Breast epithelium (tissue), 4 donors: ENCODE results near the gene ACADL. TPM values are rescaled to one million over a fixed set of nuclear protein-coding genes. Genes with fewer than 3 reads are reported as not detected.
"Not testable (repeated sequence)": the region's sequence is repeated elsewhere in the genome, so short reads cannot be mapped to it uniquely, and the experiment has no call there.

Experiments
- DNase-seq, 2 donors: peaks; one replicate each; pipeline ENCODE4 v3.0.0-alpha.2; 2019; ENCODE audit warnings: low spot score in 2 of 2
- H3K27ac ChIP-seq, 2 donors: fragments of 200-600 bp; sonication (generic) in 1 of 2; one replicate each; pipeline ENCODE4 v1.5.1; 2016 to 2019; ENCODE audit warnings: mild to moderate bottlenecking in 1 of 2
- H3K27me3 ChIP-seq, 2 donors: fragments of 200-600 bp; sonication (generic) in 1 of 2; one replicate each; pipeline versions ENCODE4 v1.5.1 to v1.6.0; 2017 to 2019; ENCODE audit warnings: control low read depth in 1 of 2, mild to moderate bottlenecking in 1 of 2
- H3K36me3 ChIP-seq: fragments of 200-600 bp; one replicate; pipeline ENCODE4 v1.5.1; 2019
- H3K4me1 ChIP-seq, 2 donors: fragments of 200-600 bp; sonication (generic); one replicate each; pipeline ENCODE4 v1.5.1; 2016 to 2019; ENCODE audit warnings: control low read depth in 1 of 2
- H3K4me3 ChIP-seq, 3 donors: fragments of 200-600 bp; sonication (generic); 1 replicate in 2 of 3; 2 replicates in 1 of 3; pipeline ENCODE4 v1.5.1; 2016 to 2019; ENCODE audit warnings: mild to moderate bottlenecking in 3 of 3, moderate library complexity in 2 of 3
- H3K9me3 ChIP-seq, 2 donors: fragments of 200-600 bp; sonication (generic) in 1 of 2; one replicate each; pipeline ENCODE4 v1.5.1; 2016 to 2019; ENCODE audit warnings: control low read depth in 1 of 2
- POLR2A ChIP-seq: fragments of 450-650 bp; IDR thresholded peaks from one replicate; pipeline ENCODE4 v1.6.1; 2016; ENCODE audit warnings: antibody characterized with exemption, mild to moderate bottlenecking, moderate library complexity
- POLR2AphosphoS5 ChIP-seq, 3 donors: sonication (generic); formaldehyde crosslinking; IDR thresholded peaks; one replicate each; pipeline ENCODE4 v1.6.1; 2017; ENCODE audit warnings: antibody characterized with exemption in 3 of 3
- intact Hi-C: fragments of 100-400 bp; cut with DNase I; formaldehyde crosslinking; loops from one replicate; pipeline ENCODE4 v1.15.1; 2023; ENCODE audit warnings: low total_unique reads
- total RNA-seq, 3 donors: library from RNA; depleted of rRNA; stranded (reverse); fragments of >200 nt; gene quantifications; one replicate each; pipeline ENCODE4 v1.1.0, GENCODE V29; 2016
- TF ChIP-seq, protein P1 (sequence below), 3 donors: fragments of 450-650 bp; IDR thresholded peaks; one replicate each; pipeline ENCODE4 v1.5.1; 2016 to 2017; ENCODE audit warnings: antibody characterized with exemption in 3 of 3, mild to moderate bottlenecking in 3 of 3, moderate library complexity in 3 of 3

ACADL gene
- total RNA-seq, 3 donors from 2014 or later = 2.0 to 27.5 (median 2.5) TPM

DNA sequence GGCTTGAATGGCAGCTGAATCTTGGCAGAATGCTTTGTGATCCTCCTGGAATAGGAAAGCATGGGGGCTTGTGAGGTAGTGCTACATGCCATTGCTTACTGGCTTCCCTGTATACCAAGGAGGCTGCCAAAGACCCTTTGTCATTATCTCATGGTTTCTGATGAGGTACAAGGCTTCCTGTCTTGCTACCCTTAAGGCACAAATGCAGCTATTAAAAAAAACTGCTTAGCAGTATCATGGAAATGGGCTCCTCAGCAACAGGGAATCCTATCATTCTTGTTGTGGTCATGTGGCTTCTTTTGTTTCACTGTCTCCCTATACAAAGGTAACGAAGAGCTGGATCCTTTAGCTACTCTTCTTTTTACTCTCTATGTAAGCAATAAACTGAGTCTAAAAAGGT, 47.5 kb downstream of the ACADL start:
- no peak overlapping the region for H3K4me3 ChIP-seq
- no peak overlapping the region for H3K27ac ChIP-seq
- intact Hi-C loops = no loop called here
- no peak for DNase-seq
- no peaks in the 10 kb centered on the region for H3K9me3 ChIP-seq
- no peaks in the 10 kb centered on the region for H3K36me3 ChIP-seq
- no peak for TF ChIP-seq POLR2AphosphoS5 (IDR thresholded peaks at IDR 0.05)
- no peaks in the 10 kb centered on the region for H3K27me3 ChIP-seq
- no peaks in the 10 kb centered on the region for H3K4me1 ChIP-seq

DNA sequence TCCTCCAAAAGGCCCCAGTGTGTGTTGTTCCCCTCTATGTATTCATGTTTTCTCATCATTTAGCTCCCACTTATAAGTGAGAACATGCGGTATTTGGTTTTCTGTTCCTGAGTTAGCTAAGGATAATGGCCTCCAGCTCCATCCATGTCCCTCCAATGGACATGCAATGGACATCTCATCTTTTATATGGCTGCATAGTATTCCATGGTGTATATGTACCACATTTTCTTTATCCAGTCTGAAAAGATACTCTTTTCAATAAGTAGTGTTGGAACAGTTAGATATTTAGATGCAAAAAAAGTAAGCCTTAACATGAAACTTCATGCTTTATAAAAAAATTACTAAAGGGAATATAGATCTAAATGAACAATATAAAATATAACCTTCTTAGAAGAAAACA, 48.1 kb downstream of the ACADL start:
- H3K4me3 ChIP-seq, intact Hi-C loops, DNase-seq, H3K27ac ChIP-seq, H3K9me3 ChIP-seq, H3K4me1 ChIP-seq, H3K27me3 ChIP-seq, H3K36me3 ChIP-seq: not testable (repeated sequence)

DNA sequence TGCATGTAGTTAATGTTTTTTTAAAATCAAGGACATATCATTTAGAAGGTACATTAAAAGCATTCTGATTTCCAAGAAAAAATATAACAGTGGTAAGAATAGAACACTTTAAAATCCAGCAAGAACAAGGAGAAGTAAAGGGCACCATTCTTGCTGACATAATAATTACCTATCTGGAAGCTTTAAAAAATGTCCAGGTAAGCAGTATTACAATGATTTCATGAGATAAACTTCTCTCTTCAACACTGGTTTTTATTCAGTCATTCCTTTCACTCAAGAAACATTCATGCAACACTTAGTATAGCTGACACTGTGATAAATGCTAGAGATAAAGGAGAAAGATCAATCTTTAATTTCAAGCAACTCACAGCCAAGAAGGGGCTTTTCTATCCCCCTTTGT, 51.2 kb downstream of the ACADL start:
- intact Hi-C loops = no loop called here
- TF ChIP-seq POLR2AphosphoS5 (IDR thresholded peaks at IDR 0.05) (no peak), POLR2A (no peak)
- TF ChIP-seq, protein P1, sequence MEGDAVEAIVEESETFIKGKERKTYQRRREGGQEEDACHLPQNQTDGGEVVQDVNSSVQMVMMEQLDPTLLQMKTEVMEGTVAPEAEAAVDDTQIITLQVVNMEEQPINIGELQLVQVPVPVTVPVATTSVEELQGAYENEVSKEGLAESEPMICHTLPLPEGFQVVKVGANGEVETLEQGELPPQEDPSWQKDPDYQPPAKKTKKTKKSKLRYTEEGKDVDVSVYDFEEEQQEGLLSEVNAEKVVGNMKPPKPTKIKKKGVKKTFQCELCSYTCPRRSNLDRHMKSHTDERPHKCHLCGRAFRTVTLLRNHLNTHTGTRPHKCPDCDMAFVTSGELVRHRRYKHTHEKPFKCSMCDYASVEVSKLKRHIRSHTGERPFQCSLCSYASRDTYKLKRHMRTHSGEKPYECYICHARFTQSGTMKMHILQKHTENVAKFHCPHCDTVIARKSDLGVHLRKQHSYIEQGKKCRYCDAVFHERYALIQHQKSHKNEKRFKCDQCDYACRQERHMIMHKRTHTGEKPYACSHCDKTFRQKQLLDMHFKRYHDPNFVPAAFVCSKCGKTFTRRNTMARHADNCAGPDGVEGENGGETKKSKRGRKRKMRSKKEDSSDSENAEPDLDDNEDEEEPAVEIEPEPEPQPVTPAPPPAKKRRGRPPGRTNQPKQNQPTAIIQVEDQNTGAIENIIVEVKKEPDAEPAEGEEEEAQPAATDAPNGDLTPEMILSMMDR (IDR thresholded peaks at IDR 0.05) = no peak
- Histone ChIP-seq H3K9me3 (no peaks in the 10 kb centered on the region), H3K27me3 (no peaks in the 10 kb centered on the region), H3K4me1 (peaks cover 0 to 5% of the 10 kb centered on the region in 2 donors), H3K36me3 (no peaks in the 10 kb centered on the region), H3K27ac (no peak overlapping the region), H3K4me3 (no peak overlapping the region)
- DNase-seq = no peak

DNA sequence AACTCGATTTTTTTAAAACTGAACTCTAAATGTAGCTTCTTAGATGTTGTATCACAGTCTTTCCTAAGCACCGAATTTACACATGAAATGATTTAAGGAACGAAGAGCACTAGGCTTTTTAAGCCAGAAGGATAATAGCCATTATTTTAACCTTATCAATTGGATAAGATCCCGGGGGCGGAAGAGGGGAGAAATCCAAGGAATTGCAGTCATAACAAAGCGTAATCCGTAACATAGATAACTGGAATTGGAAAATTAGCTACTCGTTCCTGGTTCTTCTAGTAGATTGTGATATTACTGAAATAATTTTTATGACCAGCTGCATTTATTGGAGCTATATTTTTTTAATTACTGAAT, 53.0 kb downstream of the ACADL start:
- TF ChIP-seq, protein P1 (IDR thresholded peaks at IDR 0.05) = no peak
- TF ChIP-seq POLR2A = no peak
- no peak for TF ChIP-seq POLR2AphosphoS5 (IDR thresholded peaks at IDR 0.05)
- intact Hi-C loops = no loop called here
- H3K9me3 ChIP-seq = no peaks in the 10 kb centered on the region
- peaks cover 0 to 13% of the 10 kb centered on the region in 2 donors for H3K4me1 ChIP-seq
- H3K27ac ChIP-seq = peak overlapping the region; percentile 100
- peak overlapping the region; percentile 85 to 95 (median 90) for H3K4me3 ChIP-seq
- DNase-seq = no peak
- no peaks in the 10 kb centered on the region for H3K36me3 ChIP-seq
- no peaks in the 10 kb centered on the region for H3K27me3 ChIP-seq

DNA sequence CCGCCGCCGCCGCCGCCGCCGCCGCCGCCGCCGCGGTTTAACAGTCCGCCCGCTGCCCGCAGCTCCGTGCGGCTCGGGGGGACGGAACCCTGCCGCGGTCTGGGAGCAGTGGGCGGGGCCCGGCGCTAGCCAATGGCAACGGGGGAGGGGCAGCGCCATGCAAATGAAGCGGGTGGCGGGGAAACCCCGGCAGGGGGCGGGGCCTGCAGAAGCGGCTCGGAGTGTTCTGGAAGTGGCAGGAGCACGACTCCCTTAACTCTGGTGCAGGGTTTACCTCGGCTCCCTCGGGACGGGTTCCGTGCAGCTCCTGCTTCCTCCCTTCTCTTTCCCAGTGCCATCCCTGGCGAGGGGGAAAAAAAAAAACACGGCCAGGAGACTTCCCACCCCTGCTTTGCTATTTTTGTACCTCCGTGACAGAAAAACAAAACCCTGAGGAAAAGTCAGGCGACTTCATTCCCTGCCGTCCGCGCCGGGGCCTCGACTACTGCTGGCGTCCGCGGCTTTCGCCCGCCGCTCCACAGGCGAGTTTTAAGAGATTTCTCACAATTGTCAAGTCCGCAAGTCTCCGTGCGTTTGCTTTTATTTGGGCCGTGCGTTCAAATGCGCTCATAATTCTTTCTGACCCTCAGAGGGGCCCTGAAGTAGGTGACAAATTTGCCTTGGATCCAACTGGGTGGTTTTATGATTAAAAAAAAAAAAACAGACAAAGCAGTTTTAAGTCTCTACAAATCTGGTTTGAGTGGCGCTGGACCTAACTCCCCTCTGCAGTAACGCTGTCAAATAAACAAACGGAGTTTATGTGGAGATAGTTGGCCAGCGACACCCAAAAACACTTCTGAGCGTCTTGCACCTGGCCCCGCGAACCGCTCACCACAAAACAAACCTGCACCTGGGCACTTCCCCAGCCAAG, 53.7 kb downstream of the ACADL start, which contains the start of gene KANSL1L:
Gene KANSL1L, minus strand, starts transcription at position 101 of the 910 bp plus-strand sequence. CDS start 16,827 bp downstream, outside the sequence.
- no peaks in the 10 kb centered on the region for H3K36me3 ChIP-seq
- peak within 1 kb of the TSS; percentile 85 to 95 (median 90) for H3K4me3 ChIP-seq
- H3K27me3 ChIP-seq = no peaks in the 10 kb centered on the region
- peak within 1 kb of the TSS; percentile 100 for H3K27ac ChIP-seq
- peak in 2 of 3 donors; percentile 11 to 76 for TF ChIP-seq POLR2AphosphoS5 (IDR thresholded peaks at IDR 0.05)
- TF ChIP-seq, protein P1 (IDR thresholded peaks at IDR 0.05) = no peak
- TF ChIP-seq POLR2A = peak; percentile 49
- intact Hi-C loops = no loop called here
- H3K9me3 ChIP-seq = no peaks in the 10 kb centered on the region
- H3K4me1 ChIP-seq = peaks cover 0 to 13% of the 10 kb centered on the region in 2 donors
- DNase-seq = peak; percentile 97 to 99
